ENCODE data around the gene ADGRA3. TPM values are rescaled to one million over a fixed set of nuclear protein-coding genes. Genes with fewer than 3 reads are reported as not detected.

Gene ADGRA3
- total RNA-seq, 2 experiments from 2014 or later: 1.4 to 1.5 TPM

DNA sequence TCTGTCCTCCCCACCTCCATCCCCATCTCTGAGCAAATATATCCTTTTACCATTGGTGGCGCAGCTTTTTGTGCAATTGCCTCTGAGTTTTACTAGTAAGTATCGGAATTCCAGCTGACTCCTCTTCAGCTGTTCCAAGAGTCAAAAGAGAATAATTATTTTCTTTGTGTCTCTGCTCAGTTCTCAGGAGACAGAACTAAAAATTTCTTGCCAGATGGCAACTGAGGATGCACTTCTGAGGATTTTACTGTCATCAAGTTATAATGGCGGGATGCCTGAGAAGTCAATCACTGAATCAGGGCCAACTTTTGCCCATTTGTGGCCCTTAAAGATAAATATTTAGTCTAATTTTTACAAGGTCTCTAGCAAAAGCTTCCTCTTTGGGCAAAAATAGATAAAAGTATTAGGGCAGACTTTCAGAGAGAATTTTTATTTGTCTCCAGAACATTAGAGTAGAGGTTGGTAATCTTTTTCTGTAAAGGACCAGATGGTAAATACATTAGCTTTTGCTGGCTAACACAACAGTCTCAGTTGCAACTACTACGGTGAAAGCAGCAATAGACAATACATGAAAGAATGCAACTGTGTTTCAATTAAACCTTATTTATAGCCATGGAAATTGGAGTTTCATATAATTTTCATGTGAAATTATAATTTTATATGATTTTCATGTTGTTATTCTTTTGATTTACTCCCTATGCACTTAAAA, 15.6 kb upstream of the ADGRA3 start:
- no peaks in the 10 kb centered on the region for H3K4me1 Mint-ChIP-seq (ENCODE audit: low read depth)

DNA sequence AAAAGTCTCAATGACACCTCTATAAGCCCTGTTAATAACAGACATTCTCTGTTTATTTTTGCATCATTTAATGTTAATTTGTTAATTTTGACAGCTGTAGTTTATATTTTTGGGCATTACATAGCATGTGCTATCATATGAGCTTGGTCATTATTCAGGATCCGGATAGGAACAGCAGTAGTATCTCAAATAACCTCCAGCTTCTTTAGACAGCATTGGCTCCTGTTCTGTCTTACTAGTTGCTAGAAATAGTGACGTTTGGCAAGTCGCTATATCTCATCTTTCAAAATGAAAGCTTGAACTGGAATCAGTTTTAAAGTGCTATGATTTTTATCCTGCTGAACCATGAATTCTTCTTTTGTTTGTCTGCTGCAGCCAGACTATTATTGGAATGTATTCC, 9.0 kb upstream of the ADGRA3 start:
- POLR2A ChIA-PET: no interaction called here
- Mint-ChIP-seq H3K4me1 (ENCODE audit: low read depth) (no peaks in the 10 kb centered on the region), H3K27me3 (no peaks in the 10 kb centered on the region), H3K9me3 (no peaks in the 10 kb centered on the region), H3K36me3 (no peaks in the 10 kb centered on the region), H3K27ac (no peak overlapping the region), H3K4me3 (no peak overlapping the region)
- intact Hi-C loops (cut with micrococcal nuclease): no loop called here
- DNase-seq: no peak
- CTCF ChIA-PET: no interaction called here

More for the DNA sequence above, 15.6 kb upstream of the ADGRA3 start:
- DNase-seq: no peak
- H3K36me3 Mint-ChIP-seq: peaks cover 1% of the 10 kb centered on the region
- H3K4me3 Mint-ChIP-seq: no peak overlapping the region
- POLR2A ChIA-PET: no interaction called here
- peaks cover 26% of the 10 kb centered on the region for H3K9me3 Mint-ChIP-seq
- H3K27ac Mint-ChIP-seq: no peak overlapping the region
- CTCF ChIA-PET: no interaction called here
- H3K27me3 Mint-ChIP-seq: no peaks in the 10 kb centered on the region
- intact Hi-C loops (cut with micrococcal nuclease): no loop called here

DNA sequence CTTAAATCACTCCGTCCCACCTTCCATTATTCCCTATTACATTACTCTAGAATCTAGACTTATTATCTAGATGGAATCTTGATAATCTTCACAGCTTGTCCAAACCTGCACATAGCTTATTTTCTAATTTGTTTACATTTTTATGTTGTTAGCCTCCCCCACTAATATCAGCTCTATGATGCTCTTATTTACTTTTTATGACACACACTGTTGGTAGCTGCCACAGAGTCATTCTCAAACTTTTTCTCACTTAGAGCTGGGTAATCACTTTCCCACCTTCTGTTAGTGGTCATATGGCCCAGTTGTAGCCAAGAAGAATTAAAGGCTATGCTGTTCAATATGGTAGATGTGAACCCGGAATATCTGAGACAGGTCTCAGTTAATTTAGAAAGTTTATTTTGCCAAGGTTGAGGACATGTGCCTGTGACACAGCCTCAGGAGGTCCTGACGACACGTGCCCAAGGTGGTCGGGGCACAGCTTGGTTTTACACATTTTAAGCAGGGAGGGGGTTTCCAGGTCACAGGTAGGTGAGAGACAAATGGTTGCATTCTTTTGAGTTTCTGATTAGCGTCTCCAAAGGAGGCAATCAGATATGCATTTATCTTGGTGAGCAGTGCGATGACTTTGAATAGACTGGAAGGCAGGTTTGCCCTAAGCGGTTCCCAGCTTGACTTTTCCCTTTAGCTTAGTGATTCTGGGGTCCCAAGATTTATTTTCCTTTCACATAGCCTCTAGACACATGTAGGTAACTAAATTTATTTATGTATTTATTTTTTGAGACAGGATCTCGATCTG, 7.0 kb upstream of the ADGRA3 start:
- H3K27me3 Mint-ChIP-seq: peaks cover 3% of the 10 kb centered on the region
- no peaks in the 10 kb centered on the region for H3K4me1 Mint-ChIP-seq (ENCODE audit: low read depth)
- CTCF ChIA-PET: no interaction called here
- intact Hi-C loops (cut with micrococcal nuclease): no loop called here
- H3K36me3 Mint-ChIP-seq: peaks cover 1% of the 10 kb centered on the region
- no peak for DNase-seq
- no peak overlapping the region for H3K27ac Mint-ChIP-seq
- no peak overlapping the region for H3K4me3 Mint-ChIP-seq
- no peaks in the 10 kb centered on the region for H3K9me3 Mint-ChIP-seq
- POLR2A ChIA-PET: no interaction called here

DNA sequence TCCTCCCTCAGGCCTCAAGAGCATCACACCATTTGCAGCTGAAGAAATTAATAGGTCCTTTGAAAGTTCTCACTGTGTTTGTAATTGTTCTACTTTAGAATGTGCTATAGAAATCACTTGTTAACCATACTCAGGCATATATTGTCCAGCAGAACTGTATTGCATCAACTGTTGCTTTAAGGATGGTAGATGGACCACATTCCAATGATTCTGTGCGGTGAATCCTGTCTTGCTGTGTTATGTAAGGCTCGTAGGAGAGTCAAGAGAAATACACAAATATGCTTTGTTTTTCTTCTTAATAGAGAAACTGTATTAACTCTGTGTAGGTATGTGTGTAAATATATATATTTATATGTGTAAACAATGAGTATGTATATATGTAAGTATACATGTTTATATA, 6.3 kb upstream of the ADGRA3 start:
- CTCF ChIA-PET: no interaction called here
- Mint-ChIP-seq H3K27ac (no peak overlapping the region), H3K36me3 (peaks cover 1% of the 10 kb centered on the region), H3K4me1 (ENCODE audit: low read depth) (no peaks in the 10 kb centered on the region), H3K9me3 (no peaks in the 10 kb centered on the region), H3K27me3 (peaks cover 3% of the 10 kb centered on the region), H3K4me3 (no peak overlapping the region)
- intact Hi-C loops (cut with micrococcal nuclease): no loop called here
- DNase-seq: no peak
- POLR2A ChIA-PET: no interaction called here

DNA sequence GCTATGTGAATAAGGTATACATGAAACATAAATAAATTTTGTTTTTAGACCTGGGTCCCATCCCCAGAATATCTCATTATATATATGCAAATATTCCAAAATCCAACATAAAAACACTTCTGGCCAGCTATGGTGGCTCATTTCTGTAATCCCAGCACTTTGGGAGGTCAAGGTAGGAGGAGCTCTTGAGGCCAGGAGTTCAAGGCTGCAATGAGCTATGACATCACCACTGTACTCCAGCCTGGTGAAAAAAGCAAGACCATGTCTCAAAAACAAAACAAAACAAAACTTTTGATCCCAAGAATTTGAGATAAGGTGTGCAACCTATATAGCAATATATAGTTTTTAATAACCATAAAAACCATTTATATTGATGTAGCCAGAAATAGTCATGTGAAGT, 5.4 kb upstream of the ADGRA3 start:
- POLR2A ChIA-PET: no interaction called here
- no peak overlapping the region for H3K4me3 Mint-ChIP-seq
- no peak overlapping the region for H3K27ac Mint-ChIP-seq
- H3K4me1 Mint-ChIP-seq (ENCODE audit: low read depth): peaks cover 3% of the 10 kb centered on the region
- H3K27me3 Mint-ChIP-seq: peaks cover 12% of the 10 kb centered on the region
- CTCF ChIA-PET: no interaction called here
- no peaks in the 10 kb centered on the region for H3K9me3 Mint-ChIP-seq
- peaks cover 1% of the 10 kb centered on the region for H3K36me3 Mint-ChIP-seq
- intact Hi-C loops (cut with micrococcal nuclease): no loop called here
- no peak for DNase-seq

DNA sequence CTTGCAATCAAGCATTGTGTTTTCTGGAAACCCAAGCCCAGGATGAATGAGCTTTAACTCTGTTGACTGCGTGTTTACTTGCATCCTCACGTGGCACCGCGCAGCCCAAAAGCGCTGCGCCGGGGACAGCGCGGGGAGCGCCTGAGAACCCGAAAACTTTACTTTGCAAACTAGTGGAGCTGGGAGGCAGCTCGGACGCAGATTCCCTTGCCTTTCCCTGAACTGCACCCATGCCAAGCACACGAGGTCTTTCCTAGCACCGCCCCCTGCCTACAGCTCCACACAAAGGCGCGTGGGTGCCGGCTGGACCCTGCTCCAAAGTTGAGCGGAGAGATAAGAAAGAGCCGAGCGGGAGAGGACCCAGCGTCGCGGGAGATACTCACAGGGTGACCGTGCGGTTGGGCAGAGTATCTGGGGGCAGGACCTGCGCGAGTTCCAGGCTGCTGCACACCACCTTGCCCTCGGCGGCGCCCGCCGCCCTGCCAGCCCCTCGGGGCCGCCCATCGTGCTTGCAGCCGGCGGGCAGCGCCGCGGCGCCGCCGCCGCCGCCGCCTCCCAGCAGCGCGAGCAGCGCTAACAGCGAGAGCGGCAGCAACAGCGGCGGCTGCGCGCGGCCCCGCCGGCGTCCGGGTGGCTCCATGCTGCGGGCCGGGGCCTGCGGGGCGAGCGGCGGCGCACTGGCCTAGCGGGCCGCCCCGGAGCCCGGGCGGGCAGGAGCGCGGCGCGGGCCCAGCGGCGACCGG, 550 bp downstream of the ADGRA3 start:
- Mint-ChIP-seq H3K27me3 (peaks cover 30% of the 10 kb centered on the region), H3K36me3 (peaks cover 1% of the 10 kb centered on the region), H3K27ac (no peak overlapping the region), H3K4me1 (ENCODE audit: low read depth) (peaks cover 10% of the 10 kb centered on the region), H3K9me3 (peaks cover 3% of the 10 kb centered on the region), H3K4me3 (peak overlapping the region; percentile 75)
- DNase-seq: peak; percentile 9
- intact Hi-C loops (cut with micrococcal nuclease): no loop called here
- CTCF ChIA-PET: no interaction called here
- POLR2A ChIA-PET: no interaction called here

DNA sequence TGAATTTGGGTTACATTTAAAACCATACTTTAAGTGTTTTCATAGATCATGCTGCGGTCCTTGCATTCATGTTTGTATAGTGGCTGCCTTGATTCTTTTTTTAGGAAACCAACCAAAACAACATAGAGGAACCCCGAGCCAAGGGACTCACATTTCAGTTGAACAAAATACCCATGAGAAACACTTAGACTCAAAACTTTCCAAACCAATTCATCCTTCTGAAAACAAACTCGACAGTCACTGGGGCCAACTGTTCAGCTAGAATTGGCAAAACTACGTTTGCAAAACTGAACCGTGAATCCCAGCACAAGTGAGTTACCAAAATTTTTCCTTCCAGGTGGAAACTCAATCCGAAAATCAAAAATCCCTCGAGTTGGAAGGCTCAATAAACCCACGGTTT, 1.4 kb downstream of the ADGRA3 start:
- Mint-ChIP-seq H3K4me1 (ENCODE audit: low read depth) (peaks cover 10% of the 10 kb centered on the region), H3K27me3 (peaks cover 30% of the 10 kb centered on the region), H3K36me3 (peaks cover 1% of the 10 kb centered on the region), H3K27ac (no peak overlapping the region), H3K9me3 (peaks cover 7% of the 10 kb centered on the region), H3K4me3 (peak overlapping the region; percentile 32)
- ChIA-PET CTCF (no interaction called here), POLR2A (no interaction called here)
- intact Hi-C loops (cut with micrococcal nuclease): no loop called here
- DNase-seq: no peak

DNA sequence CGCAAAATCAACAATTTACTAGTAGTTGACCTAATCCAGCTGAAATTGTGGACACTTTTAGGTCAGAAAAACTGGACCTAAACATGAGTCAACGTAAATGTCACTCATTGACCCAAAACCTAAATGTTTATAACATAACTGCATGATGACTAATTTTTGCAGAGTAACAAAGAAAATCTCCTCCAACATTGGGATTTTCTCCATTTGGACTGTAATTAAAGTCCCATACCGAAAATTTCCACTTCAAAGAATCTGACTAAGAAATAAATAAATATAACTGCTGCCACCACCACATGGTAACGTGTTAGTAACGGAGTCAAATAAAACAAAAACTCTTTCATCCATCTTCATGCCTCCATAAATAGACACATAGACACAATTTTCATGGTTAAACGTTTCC, 1.9 kb downstream of the ADGRA3 start:
- H3K27ac Mint-ChIP-seq: no peak overlapping the region
- ChIA-PET POLR2A (no interaction called here), CTCF (no interaction called here)
- DNase-seq: no peak
- intact Hi-C loops (cut with micrococcal nuclease): no loop called here
- peaks cover 1% of the 10 kb centered on the region for H3K36me3 Mint-ChIP-seq
- peaks cover 30% of the 10 kb centered on the region for H3K27me3 Mint-ChIP-seq
- peaks cover 7% of the 10 kb centered on the region for H3K9me3 Mint-ChIP-seq
- H3K4me3 Mint-ChIP-seq: no peak overlapping the region
- H3K4me1 Mint-ChIP-seq (ENCODE audit: low read depth): peaks cover 10% of the 10 kb centered on the region

DNA sequence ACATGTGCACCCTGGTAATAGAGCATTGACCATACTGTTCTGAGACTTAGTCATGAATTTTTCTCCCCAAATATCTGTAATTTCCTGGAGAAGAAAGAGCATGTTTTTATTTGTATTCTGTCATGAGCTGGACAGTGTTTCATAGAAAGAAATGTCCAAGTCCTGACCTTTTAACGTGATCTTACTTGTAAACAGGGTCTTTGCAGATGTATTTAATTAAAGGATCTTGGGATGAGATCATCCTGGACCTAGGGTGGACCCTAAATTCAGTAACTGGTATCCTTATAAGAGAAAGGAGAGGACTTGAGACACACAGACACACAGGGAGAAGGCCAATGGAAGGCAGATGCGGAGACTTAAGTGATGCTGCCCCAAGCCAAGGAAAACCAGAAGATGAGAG, 3.6 kb downstream of the ADGRA3 start:
- no peak for DNase-seq
- peaks cover 27% of the 10 kb centered on the region for H3K27me3 Mint-ChIP-seq
- CTCF ChIA-PET: no interaction called here
- H3K27ac Mint-ChIP-seq: no peak overlapping the region
- H3K4me1 Mint-ChIP-seq (ENCODE audit: low read depth): peaks cover 10% of the 10 kb centered on the region
- H3K9me3 Mint-ChIP-seq: peaks cover 7% of the 10 kb centered on the region
- POLR2A ChIA-PET: no interaction called here
- H3K4me3 Mint-ChIP-seq: no peak overlapping the region
- no peaks in the 10 kb centered on the region for H3K36me3 Mint-ChIP-seq
- intact Hi-C loops (cut with micrococcal nuclease): no loop called here

DNA sequence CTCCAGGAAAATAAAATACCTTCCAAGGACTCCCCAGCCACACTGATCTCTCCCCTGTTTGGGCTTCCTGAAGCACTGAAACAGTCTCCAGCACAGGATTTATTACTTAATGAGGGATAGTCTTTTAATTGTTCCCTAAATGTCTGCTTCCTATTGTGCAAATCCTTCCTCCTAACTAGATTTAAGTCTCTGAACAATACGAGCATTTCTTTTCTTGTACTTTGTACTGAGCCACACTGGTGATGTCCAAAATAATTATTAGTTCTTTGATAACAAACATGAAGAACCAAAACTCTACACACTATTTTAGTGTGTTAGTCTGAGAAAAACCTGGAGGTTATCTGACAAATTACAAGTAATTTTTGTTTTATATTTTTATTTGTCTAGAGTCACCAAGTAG, 5.1 kb downstream of the ADGRA3 start:
- no peak overlapping the region for H3K4me3 Mint-ChIP-seq
- intact Hi-C loops (cut with micrococcal nuclease): no loop called here
- ChIA-PET POLR2A (no interaction called here), CTCF (no interaction called here)
- no peak for DNase-seq
- H3K9me3 Mint-ChIP-seq: peaks cover 9% of the 10 kb centered on the region
- no peak overlapping the region for H3K27ac Mint-ChIP-seq
- H3K27me3 Mint-ChIP-seq: peaks cover 18% of the 10 kb centered on the region
- H3K36me3 Mint-ChIP-seq: no peaks in the 10 kb centered on the region
- H3K4me1 Mint-ChIP-seq (ENCODE audit: low read depth): peaks cover 7% of the 10 kb centered on the region

DNA sequence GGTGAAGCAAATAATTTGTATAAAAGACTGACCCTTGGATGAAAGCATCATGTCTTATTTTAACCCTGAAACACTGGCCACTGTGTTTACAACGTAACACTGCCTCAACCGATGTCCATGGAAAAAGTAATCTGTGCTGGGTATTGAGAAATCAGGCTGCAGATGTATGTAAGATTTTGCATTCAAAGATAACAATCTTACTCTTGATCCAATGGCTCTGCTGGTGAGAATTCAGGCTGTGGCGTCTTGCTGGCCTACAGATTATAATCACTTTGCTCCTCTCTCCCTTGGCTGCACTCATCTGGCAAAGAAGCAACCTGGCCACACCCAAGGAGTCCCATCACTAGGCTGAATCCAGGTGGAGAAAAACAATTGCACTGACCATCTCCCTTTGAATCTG, 7.5 kb downstream of the ADGRA3 start:
- H3K4me3 Mint-ChIP-seq: no peak overlapping the region

DNA sequence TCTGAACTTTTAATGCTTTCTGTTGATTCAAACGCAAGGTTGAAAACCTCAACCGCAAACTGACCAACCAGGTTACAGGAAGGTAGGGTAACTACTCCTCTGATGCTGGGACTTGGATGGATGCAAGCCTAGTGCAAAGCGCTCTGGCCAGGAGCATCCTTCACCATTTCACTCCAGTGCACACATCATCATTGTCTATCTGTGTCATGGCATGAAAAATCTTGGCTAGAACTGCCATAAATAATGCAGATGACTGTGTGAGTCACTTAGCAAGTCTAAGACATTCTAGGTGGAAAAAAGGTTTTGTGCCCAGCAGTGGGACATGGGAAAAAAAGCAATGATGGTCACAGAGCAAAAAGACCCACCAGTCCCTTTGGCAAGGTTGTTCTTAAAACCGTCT, 10.9 kb downstream of the ADGRA3 start:
- H3K4me3 Mint-ChIP-seq: no peak overlapping the region
- ChIA-PET POLR2A (no interaction called here), CTCF (no interaction called here)
- H3K27ac Mint-ChIP-seq: no peak overlapping the region
- intact Hi-C loops (cut with micrococcal nuclease): no loop called here
- H3K27me3 Mint-ChIP-seq: no peaks in the 10 kb centered on the region
- H3K9me3 Mint-ChIP-seq: peaks cover 2% of the 10 kb centered on the region
- no peak for DNase-seq
- no peaks in the 10 kb centered on the region for H3K4me1 Mint-ChIP-seq (ENCODE audit: low read depth)
- H3K36me3 Mint-ChIP-seq: no peaks in the 10 kb centered on the region

More for the DNA sequence above, 7.5 kb downstream of the ADGRA3 start:
- intact Hi-C loops (cut with micrococcal nuclease): no loop called here
- Mint-ChIP-seq H3K4me1 (ENCODE audit: low read depth) (no peaks in the 10 kb centered on the region), H3K27ac (no peak overlapping the region), H3K9me3 (peaks cover 9% of the 10 kb centered on the region), H3K27me3 (peaks cover 5% of the 10 kb centered on the region), H3K36me3 (no peaks in the 10 kb centered on the region)
- DNase-seq: no peak
- CTCF ChIA-PET: no interaction called here
- POLR2A ChIA-PET: no interaction called here

DNA sequence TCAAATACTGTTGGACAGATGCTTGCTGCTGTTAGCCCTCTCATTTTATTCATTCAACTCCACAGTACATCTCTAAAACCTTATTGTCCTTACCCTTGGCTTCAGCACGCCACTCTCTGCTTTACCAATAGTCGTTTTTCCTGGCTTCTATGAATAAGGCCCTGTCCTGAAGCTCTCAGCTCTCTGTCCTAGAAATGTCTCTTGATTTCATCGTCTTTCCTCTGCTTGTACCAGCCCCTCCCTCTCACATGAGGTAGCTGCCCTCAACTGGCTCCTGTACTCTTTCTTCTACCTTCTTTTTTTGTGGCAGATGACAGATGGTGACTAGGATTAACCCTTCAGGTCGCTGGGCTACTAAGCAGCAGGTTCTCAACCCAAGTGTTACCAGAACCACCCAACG, 11.4 kb downstream of the ADGRA3 start:
- Mint-ChIP-seq H3K27ac (no peak overlapping the region), H3K36me3 (no peaks in the 10 kb centered on the region), H3K9me3 (peaks cover 2% of the 10 kb centered on the region), H3K4me1 (ENCODE audit: low read depth) (no peaks in the 10 kb centered on the region), H3K27me3 (no peaks in the 10 kb centered on the region), H3K4me3 (no peak overlapping the region)
- CTCF ChIA-PET: no interaction called here
- no peak for DNase-seq
- POLR2A ChIA-PET: no interaction called here
- intact Hi-C loops (cut with micrococcal nuclease): no loop called here

Measured in activated CD4-positive, alpha-beta memory T cell treated with anti-CD3 and anti-CD28 coated beads for 36 hours (primary cell).